NB4 (cell line): ENCODE measurements around the gene ITPRID1.

Experiments
- DNase-seq: peaks from one replicate; pipeline ENCODE4 v3.0.0; 2010; ENCODE audit warnings: low read depth
- H3K4me3 ChIP-seq: one replicate; pipeline ENCODE4 v1.5.1; 2011; ENCODE audit warnings: mild to moderate bottlenecking, low read depth, low read length, moderate library complexity
- MYC ChIP-seq: IDR thresholded peaks from 2 replicates; pipeline ENCODE4 v1.6.1; 2011; ENCODE audit warnings: low read depth, low read length
- POLR2A ChIP-seq: IDR thresholded peaks from 2 replicates; pipeline ENCODE4 v1.6.1; 2011; ENCODE audit warnings: mild to moderate bottlenecking; ENCODE audit not compliant: insufficient read length; ENCODE audit errors: extremely low read depth
- TF ChIP-seq, protein P1 (sequence below): IDR thresholded peaks from one replicate; pipeline ENCODE4 v1.5.1; 2012; ENCODE audit warnings: low read depth, low read length
- TF ChIP-seq, protein P2 (sequence below): IDR thresholded peaks from 2 replicates; pipeline ENCODE4 v1.6.1; 2011; ENCODE audit warnings: low read depth, low read length

Gene ITPRID1

DNA sequence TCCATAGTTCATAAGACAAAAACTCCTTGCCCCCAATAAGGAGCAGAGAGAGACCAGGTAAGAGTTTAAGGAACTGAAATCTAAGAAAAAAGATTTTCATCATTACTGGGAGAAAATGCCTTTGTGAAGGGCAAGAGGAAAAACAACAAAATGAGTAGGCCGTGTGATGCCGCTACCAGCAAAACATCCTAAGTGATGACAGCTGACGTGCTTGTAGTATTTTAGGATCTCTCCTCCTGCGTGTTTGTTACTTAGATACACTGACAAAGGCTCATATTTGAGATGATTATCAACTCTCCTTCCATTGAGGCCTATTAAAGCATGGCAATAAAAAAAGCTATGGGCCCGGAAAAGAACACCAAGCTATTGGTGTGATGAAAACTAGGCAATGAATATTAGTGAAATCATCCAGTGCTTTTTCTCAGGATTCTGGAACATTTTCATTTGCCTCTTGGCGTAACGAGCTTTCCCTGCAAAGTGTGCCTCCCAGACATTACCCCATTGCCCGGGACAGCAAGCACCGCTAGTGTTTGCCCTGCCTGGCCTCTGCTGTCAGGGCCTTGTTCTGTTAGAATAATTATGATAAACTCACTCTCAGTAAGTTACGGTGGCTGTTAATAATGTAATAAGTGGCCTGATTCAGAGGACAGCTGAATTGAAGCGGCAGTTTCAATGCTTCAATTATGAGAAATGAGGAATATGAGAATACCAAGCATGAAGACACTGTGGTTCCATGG lies 36.8 kb upstream of the ITPRID1 start:
- no peak for DNase-seq
- TF ChIP-seq POLR2A = no peak
- TF ChIP-seq, protein P1, sequence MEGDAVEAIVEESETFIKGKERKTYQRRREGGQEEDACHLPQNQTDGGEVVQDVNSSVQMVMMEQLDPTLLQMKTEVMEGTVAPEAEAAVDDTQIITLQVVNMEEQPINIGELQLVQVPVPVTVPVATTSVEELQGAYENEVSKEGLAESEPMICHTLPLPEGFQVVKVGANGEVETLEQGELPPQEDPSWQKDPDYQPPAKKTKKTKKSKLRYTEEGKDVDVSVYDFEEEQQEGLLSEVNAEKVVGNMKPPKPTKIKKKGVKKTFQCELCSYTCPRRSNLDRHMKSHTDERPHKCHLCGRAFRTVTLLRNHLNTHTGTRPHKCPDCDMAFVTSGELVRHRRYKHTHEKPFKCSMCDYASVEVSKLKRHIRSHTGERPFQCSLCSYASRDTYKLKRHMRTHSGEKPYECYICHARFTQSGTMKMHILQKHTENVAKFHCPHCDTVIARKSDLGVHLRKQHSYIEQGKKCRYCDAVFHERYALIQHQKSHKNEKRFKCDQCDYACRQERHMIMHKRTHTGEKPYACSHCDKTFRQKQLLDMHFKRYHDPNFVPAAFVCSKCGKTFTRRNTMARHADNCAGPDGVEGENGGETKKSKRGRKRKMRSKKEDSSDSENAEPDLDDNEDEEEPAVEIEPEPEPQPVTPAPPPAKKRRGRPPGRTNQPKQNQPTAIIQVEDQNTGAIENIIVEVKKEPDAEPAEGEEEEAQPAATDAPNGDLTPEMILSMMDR = no peak
- TF ChIP-seq, protein P2, sequence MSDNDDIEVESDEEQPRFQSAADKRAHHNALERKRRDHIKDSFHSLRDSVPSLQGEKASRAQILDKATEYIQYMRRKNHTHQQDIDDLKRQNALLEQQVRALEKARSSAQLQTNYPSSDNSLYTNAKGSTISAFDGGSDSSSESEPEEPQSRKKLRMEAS = no peak
- no peak for TF ChIP-seq MYC

DNA sequence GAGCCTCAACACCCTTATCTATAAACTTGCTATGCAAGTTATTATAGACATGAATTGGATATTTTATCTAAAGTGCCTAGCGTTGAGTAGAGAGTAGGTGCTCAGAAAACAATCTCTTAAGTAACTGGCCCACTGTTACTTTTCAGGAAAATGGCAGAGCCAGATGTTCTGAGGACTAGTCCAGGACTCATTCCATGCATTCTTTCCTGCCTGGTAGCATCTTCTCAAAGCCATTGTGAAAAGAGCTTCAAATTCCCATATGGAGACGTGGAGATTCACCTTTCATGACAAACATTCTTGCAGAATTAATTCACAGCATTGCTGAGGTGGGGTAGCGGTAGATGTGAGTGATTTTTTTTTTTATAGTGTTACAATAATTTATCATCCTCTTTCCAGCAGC lies 35.9 kb upstream of the ITPRID1 start:
- no peak overlapping the region for H3K4me3 ChIP-seq
- TF ChIP-seq, protein P2 = no peak
- TF ChIP-seq MYC (no peak), POLR2A (no peak)
- TF ChIP-seq, protein P1 = no peak
- DNase-seq = no peak

More for the DNA sequence above, 36.8 kb upstream of the ITPRID1 start:
- H3K4me3 ChIP-seq = no peak overlapping the region

DNA sequence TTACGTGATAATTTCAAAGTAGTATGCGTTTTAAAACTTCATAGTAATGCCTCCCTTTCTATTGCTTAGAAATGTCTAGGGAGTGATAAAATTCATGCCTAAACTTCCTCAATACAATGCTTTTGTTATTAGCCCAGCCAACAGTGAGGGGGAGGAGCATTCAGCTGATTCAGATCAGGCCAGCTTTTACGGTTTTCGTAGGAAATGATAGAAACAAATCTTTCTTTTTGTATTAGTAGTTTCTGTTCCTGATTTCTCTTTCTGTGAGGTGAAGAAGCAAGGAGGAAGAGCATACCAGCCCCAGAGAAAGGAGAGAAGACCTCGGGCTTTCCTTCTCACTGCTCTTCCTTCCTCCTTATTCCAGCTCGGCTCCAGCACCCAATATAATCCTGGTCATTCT lies 35.2 kb upstream of the ITPRID1 start:
- H3K4me3 ChIP-seq = no peak overlapping the region

DNA sequence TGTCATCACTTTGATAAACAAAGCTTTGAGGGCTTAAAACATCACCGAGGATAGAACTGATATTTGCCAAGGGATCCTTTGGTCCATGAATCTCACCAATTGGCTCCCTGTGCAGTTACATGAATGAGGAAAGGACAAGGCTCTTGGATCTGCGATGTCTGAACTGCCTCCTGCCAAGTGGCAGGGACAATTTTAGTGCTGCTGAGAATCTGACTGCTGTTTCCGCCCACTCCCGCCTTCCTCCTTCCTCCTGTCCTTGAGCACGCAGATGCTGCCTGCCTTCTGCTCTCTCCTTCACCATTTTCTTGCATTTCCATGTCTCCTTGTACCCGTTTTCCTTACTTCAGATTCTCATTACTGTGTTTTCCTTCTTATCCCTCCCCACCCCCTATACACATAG lies 26.8 kb upstream of the ITPRID1 start:
- H3K4me3 ChIP-seq = no peak overlapping the region
- no peak for DNase-seq
- TF ChIP-seq, protein P1 = no peak
- TF ChIP-seq POLR2A (no peak), MYC (no peak)
- TF ChIP-seq, protein P2 = no peak

More for the DNA sequence above, 35.2 kb upstream of the ITPRID1 start:
- TF ChIP-seq, protein P2 = no peak
- TF ChIP-seq, protein P1 = no peak
- no peak for TF ChIP-seq POLR2A
- TF ChIP-seq MYC = no peak
- peak; percentile 61 for DNase-seq

DNA sequence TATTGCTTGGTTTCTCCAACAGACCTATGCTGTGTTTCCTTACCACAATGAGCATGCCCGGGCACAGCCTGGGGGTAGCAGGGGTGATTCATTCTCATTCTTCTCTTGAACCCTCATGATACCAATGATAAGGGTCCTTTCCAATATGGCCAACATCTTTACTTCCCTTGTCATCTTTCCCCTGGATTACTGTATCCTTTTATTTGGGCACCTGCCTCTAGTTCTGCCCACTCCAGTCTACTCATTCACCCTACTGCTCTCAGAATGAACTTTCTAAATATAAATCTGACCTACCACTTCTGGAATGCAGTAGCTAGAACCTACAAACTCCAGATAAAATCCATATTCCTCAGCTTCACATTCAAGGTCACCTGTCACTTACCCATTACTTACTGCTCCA lies 26.4 kb upstream of the ITPRID1 start:
- TF ChIP-seq MYC (no peak), POLR2A (no peak)
- TF ChIP-seq, protein P1 = no peak
- TF ChIP-seq, protein P2 = no peak
- H3K4me3 ChIP-seq = no peak overlapping the region
- no peak for DNase-seq
